WTC11 (cell line): ENCODE measurements around the gene MMP7. TPM values are rescaled to one million over a fixed set of nuclear protein-coding genes. Genes with fewer than 3 reads are reported as not detected.

Experiments
- ATAC-seq: fragments of 200-7000 bp; cut with Tn5 transposase; 2 replicates; pipeline ENCODE4 v1.10.0; 2021; ENCODE audit warnings: mild to moderate bottlenecking, moderate library complexity
- CTCF ChIA-PET: fragments of 300-600 bp; sonication (Branson Sonifier 250); formaldehyde crosslinking; loops from one replicate; lab custom pipeline; 2021; ENCODE audit warnings: antibody characterized with exemption; lab: Charles Lee
- POLR2A ChIA-PET: fragments of 350-600 bp; sonication (Branson Sonifier 250); formaldehyde crosslinking; loops from one replicate; lab custom pipeline; 2021; ENCODE audit warnings: antibody characterized with exemption; lab: Charles Lee
- DNase-seq: peaks from one replicate; pipeline ENCODE4 v3.0.0; 2021; ENCODE audit warnings: low spot score
- H3K27ac Mint-ChIP-seq: 2 replicates; pipeline ENCODE4 v1.8.0; 2021; ENCODE audit warnings: mixed read lengths
- H3K27me3 Mint-ChIP-seq: 2 replicates; pipeline ENCODE4 v1.8.0; 2021; ENCODE audit warnings: low read depth, mild to moderate bottlenecking, moderate library complexity, mixed read lengths
- H3K36me3 Mint-ChIP-seq: 2 replicates; pipeline ENCODE4 v1.8.0; 2021; ENCODE audit warnings: mixed read lengths
- H3K4me1 Mint-ChIP-seq: 2 replicates; pipeline ENCODE4 v1.8.0; 2022; ENCODE audit warnings: mixed read lengths
- H3K4me3 Mint-ChIP-seq: 2 replicates; pipeline ENCODE4 v1.8.0; 2021; ENCODE audit warnings: mild to moderate bottlenecking, moderate library complexity, mixed read lengths
- H3K9me3 Mint-ChIP-seq: 2 replicates; pipeline ENCODE4 v1.8.0; 2021; ENCODE audit warnings: mixed read lengths
- ATF2 ChIP-seq: sonication (generic); formaldehyde crosslinking; IDR thresholded peaks from 2 replicates; pipeline ENCODE4 v1.8.1; 2022; ENCODE audit warnings: low read depth, missing genetic modification reagents, borderline replicate concordance
- E2F4 ChIP-seq: sonication (generic); formaldehyde crosslinking; IDR thresholded peaks from 2 replicates; pipeline ENCODE4 v1.8.1; 2022; ENCODE audit warnings: low read depth, mild to moderate bottlenecking, moderate library complexity, missing genetic modification reagents, borderline replicate concordance
- FOXP4 ChIP-seq: sonication (generic); formaldehyde crosslinking; IDR thresholded peaks from 2 replicates; pipeline ENCODE4 v1.8.0; 2022; ENCODE audit warnings: mild to moderate bottlenecking, missing genetic modification reagents
- MXD4 ChIP-seq: fragments of 250-450 bp; sonication (Bioruptor Pico); IDR thresholded peaks from 2 replicates; pipeline ENCODE4 v1.8.0; 2021; ENCODE audit warnings: mild to moderate bottlenecking, moderate library complexity, borderline replicate concordance
- NFE2L1 ChIP-seq: sonication (generic); formaldehyde crosslinking; IDR thresholded peaks from 2 replicates; pipeline ENCODE4 v1.8.1; 2023; ENCODE audit warnings: missing genetic modification reagents
- PREB ChIP-seq: sonication (generic); formaldehyde crosslinking; IDR thresholded peaks from 2 replicates; pipeline ENCODE4 v1.8.1; 2022; ENCODE audit warnings: mild to moderate bottlenecking, missing genetic modification reagents, moderate library complexity, borderline replicate concordance
- PRRX2 ChIP-seq: fragments of 250-450 bp; sonication (Bioruptor Pico); IDR thresholded peaks from 2 replicates; pipeline ENCODE4 v1.8.0; 2021; ENCODE audit warnings: mild to moderate bottlenecking
- SOX15 ChIP-seq: fragments of 250-450 bp; sonication (Bioruptor Pico); IDR thresholded peaks from 2 replicates; pipeline ENCODE4 v1.9.0; 2021; ENCODE audit warnings: mild to moderate bottlenecking
- total RNA-seq: library from RNA; stranded (reverse); gene quantifications from 3 replicates; pipeline ENCODE4 v1.2.3, GENCODE V29; 2021
- TF ChIP-seq, protein P1 (sequence below): sonication (generic); formaldehyde crosslinking; IDR thresholded peaks from 2 replicates; pipeline ENCODE4 v1.8.1; 2023; ENCODE audit warnings: mild to moderate bottlenecking, missing genetic modification reagents
- TF ChIP-seq, protein P2 (sequence below): sonication (generic); formaldehyde crosslinking; IDR thresholded peaks from 2 replicates; pipeline ENCODE4 v1.8.1; 2022; ENCODE audit warnings: mild to moderate bottlenecking, moderate library complexity, missing genetic modification reagents
- TF ChIP-seq, protein P3 (sequence below): sonication (generic); formaldehyde crosslinking; IDR thresholded peaks from 2 replicates; pipeline ENCODE4 v1.8.0; 2022; ENCODE audit warnings: mild to moderate bottlenecking, missing genetic modification reagents
- TF ChIP-seq, protein P4 (sequence below): sonication (generic); formaldehyde crosslinking; IDR thresholded peaks from 2 replicates; pipeline ENCODE4 v1.8.1; 2023; ENCODE audit warnings: mild to moderate bottlenecking, missing genetic modification reagents
- TF ChIP-seq, protein P5 (sequence below): sonication (generic); formaldehyde crosslinking; IDR thresholded peaks from 2 replicates; pipeline ENCODE4 v1.8.1; 2023; ENCODE audit warnings: mild to moderate bottlenecking, missing genetic modification reagents, borderline replicate concordance

MMP7 gene
- total RNA-seq, 1 experiment from 2014 or later = 0.50 TPM

GRCh38 chr11:102487214-102487613 is 43.3 kb downstream of the MMP7 start (continued):
- no peak for TF ChIP-seq FOXP4

GRCh38 chr11:102486584-102486983 is 44.0 kb downstream of the MMP7 start:
- POLR2A ChIA-PET = no interaction called here
- Mint-ChIP-seq H3K27me3 (no peaks in the 10 kb centered on the region), H3K9me3 (no peaks in the 10 kb centered on the region), H3K4me3 (no peak overlapping the region), H3K36me3 (no peaks in the 10 kb centered on the region), H3K27ac (no peak overlapping the region), H3K4me1 (peaks cover 3% of the 10 kb centered on the region; the same call in 1 of the 2 replicates)
- DNase-seq = no peak
- CTCF ChIA-PET = interaction anchor here (0.5 to 1.8 kb wide), 5 partner anchors 9 to 1655 kb away, joined by 3 to 11 read pairs (median 5); no protein-coding TSS in a partner anchor
- peak; percentile 28; the same call in 1 of the 2 replicates for ATAC-seq
- TF ChIP-seq SOX15 (no peak), NFE2L1 (CRISPR knock-in tag) (no peak), FOXP4 (no peak), PREB (CRISPR knock-in tag) (no peak), ATF2 (CRISPR knock-in tag) (no peak), PRRX2 (CRISPR knock-in tag) (no peak), MXD4 (CRISPR knock-in tag) (no peak), E2F4 (CRISPR knock-in tag) (no peak)
- TF ChIP-seq, protein P1, sequence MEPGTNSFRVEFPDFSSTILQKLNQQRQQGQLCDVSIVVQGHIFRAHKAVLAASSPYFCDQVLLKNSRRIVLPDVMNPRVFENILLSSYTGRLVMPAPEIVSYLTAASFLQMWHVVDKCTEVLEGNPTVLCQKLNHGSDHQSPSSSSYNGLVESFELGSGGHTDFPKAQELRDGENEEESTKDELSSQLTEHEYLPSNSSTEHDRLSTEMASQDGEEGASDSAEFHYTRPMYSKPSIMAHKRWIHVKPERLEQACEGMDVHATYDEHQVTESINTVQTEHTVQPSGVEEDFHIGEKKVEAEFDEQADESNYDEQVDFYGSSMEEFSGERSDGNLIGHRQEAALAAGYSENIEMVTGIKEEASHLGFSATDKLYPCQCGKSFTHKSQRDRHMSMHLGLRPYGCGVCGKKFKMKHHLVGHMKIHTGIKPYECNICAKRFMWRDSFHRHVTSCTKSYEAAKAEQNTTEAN (CRISPR knock-in tag) = no peak
- TF ChIP-seq, protein P2, sequence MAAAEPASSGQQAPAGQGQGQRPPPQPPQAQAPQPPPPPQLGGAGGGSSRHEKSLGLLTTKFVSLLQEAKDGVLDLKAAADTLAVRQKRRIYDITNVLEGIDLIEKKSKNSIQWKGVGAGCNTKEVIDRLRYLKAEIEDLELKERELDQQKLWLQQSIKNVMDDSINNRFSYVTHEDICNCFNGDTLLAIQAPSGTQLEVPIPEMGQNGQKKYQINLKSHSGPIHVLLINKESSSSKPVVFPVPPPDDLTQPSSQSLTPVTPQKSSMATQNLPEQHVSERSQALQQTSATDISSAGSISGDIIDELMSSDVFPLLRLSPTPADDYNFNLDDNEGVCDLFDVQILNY (CRISPR knock-in tag) = no peak
- TF ChIP-seq, protein P3, sequence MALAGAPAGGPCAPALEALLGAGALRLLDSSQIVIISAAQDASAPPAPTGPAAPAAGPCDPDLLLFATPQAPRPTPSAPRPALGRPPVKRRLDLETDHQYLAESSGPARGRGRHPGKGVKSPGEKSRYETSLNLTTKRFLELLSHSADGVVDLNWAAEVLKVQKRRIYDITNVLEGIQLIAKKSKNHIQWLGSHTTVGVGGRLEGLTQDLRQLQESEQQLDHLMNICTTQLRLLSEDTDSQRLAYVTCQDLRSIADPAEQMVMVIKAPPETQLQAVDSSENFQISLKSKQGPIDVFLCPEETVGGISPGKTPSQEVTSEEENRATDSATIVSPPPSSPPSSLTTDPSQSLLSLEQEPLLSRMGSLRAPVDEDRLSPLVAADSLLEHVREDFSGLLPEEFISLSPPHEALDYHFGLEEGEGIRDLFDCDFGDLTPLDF = no peak
- TF ChIP-seq, protein P4, sequence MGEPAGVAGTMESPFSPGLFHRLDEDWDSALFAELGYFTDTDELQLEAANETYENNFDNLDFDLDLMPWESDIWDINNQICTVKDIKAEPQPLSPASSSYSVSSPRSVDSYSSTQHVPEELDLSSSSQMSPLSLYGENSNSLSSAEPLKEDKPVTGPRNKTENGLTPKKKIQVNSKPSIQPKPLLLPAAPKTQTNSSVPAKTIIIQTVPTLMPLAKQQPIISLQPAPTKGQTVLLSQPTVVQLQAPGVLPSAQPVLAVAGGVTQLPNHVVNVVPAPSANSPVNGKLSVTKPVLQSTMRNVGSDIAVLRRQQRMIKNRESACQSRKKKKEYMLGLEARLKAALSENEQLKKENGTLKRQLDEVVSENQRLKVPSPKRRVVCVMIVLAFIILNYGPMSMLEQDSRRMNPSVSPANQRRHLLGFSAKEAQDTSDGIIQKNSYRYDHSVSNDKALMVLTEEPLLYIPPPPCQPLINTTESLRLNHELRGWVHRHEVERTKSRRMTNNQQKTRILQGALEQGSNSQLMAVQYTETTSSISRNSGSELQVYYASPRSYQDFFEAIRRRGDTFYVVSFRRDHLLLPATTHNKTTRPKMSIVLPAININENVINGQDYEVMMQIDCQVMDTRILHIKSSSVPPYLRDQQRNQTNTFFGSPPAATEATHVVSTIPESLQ (CRISPR knock-in tag) = no peak
- TF ChIP-seq, protein P5, sequence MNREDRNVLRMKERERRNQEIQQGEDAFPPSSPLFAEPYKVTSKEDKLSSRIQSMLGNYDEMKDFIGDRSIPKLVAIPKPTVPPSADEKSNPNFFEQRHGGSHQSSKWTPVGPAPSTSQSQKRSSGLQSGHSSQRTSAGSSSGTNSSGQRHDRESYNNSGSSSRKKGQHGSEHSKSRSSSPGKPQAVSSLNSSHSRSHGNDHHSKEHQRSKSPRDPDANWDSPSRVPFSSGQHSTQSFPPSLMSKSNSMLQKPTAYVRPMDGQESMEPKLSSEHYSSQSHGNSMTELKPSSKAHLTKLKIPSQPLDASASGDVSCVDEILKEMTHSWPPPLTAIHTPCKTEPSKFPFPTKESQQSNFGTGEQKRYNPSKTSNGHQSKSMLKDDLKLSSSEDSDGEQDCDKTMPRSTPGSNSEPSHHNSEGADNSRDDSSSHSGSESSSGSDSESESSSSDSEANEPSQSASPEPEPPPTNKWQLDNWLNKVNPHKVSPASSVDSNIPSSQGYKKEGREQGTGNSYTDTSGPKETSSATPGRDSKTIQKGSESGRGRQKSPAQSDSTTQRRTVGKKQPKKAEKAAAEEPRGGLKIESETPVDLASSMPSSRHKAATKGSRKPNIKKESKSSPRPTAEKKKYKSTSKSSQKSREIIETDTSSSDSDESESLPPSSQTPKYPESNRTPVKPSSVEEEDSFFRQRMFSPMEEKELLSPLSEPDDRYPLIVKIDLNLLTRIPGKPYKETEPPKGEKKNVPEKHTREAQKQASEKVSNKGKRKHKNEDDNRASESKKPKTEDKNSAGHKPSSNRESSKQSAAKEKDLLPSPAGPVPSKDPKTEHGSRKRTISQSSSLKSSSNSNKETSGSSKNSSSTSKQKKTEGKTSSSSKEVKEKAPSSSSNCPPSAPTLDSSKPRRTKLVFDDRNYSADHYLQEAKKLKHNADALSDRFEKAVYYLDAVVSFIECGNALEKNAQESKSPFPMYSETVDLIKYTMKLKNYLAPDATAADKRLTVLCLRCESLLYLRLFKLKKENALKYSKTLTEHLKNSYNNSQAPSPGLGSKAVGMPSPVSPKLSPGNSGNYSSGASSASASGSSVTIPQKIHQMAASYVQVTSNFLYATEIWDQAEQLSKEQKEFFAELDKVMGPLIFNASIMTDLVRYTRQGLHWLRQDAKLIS (CRISPR knock-in tag) = no peak
